ENCODE measurements around the gene KLK11.
"Not testable (repeated sequence)": the region's sequence is repeated elsewhere in the genome, so short reads cannot be mapped to it uniquely, and the experiment has no call there.

Gene KLK11

GRCh38 chr19:51002542-51003311, 23.7 kb downstream of the KLK11 start:
- DNase-seq: no peak

DNA sequence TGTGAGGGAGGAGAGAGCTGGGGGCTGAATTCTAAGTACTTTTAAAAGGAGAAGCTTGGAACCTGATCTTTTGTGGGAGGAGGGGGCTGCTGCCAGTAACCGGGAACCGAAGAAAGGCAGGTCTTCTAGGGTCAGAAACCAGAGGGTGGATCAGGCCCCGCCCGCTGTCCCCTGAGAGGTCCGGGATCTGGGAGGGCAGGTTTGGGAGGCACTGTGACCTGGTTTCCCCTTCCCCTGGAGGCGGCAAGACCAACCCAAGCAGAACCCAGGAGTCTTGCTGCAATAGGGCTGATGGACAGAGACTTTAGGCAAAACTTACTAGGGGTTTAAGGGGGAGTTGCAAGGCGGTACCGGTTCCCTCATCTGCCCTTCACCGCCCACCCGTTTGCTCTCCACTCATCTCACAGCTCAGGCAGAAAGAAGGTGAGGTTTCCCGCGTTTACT, 24.3 kb downstream of the KLK11 start:
- DNase-seq: no peak

DNA sequence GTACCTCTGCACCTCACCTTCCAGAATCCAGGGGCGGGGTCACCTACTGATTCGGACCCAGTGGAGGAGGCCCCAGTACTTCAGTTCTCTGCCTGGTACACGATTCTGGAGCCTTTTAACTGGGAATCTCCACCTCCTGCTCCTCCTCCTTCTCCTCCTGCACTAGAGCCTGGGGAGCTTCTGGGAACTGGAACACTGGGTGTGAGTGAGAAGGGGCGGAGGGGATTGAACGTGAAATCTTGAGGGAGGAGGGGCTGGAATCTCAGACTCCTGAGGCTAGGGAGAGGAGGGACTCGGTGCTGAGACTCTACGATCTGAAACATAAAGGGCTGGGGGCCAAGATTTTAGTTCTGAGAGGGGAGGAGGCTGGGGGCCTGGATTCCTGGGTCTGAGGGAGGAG, 24.9 kb downstream of the KLK11 start, which contains the start of gene KLK8:
Gene KLK8 (minus strand): TSS at position 90 of the 400 bp plus-strand sequence. CDS start 437 bp downstream, outside the sequence.
- no peak for DNase-seq

GRCh38 chr19:51000981-51001380, 25.4 kb downstream of the KLK11 start:
- no peak for DNase-seq

GRCh38 chr19:51000426-51000825, 26.0 kb downstream of the KLK11 start:
- no peak for DNase-seq

DNA sequence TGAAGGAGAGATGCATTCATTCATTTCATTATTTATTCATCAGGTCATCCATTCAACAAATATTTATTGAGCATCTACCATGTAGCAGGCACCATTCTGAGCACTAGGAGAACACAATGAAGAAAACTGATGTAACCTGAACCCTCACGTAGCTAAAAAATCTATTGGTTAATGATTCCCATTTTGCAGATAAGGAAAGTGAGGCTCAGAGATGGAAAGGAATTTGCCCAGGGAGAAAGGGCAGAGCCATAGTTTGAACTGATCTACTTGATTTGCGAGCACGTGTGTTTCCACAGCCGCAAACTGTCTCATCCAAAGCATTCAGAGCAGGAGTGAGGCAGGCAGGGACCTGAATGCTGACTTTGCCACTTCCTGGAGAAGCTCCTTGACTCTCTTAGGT, 27.7 kb downstream of the KLK11 start:
- DNase-seq: no peak

DNA sequence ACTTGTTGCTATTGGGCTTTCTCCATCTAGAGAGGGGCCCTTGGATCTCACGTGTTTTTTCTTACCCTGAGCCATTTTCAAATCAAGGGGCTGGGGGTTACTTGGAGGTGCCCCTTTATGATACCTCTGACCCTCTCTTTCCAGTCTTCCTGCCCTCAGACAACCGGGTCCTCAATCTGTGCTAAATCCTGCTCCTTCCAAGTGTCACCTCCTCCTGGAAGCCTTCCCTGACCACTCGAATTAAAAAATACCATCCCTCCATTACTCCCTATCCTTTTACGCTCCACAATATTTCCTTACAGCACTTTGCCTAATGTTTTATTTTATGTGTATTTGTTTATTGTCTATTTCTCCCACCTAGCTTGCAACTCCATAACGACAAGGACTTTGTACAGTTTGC, 28.4 kb downstream of the KLK11 start:
- no peak for DNase-seq

DNA sequence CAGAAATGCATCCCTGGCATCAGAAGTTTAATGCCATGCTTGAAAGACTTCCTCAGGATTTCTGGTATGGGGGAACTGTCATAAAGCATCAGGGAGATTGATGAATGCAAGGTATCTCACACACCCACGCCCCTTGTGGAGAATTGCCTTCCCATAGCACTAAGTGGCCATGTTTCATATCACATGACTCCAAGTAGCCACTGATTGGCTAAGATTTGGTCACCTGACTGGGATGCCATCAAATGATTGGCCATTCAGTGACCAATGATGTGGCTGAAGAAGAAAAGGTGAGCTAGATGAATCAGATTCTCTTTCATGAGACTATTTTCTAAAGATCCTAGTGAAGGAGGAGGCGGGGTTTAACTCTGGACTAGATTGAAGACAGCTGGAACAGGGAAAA, 32.3 kb downstream of the KLK11 start:
- DNase-seq: no peak

DNA sequence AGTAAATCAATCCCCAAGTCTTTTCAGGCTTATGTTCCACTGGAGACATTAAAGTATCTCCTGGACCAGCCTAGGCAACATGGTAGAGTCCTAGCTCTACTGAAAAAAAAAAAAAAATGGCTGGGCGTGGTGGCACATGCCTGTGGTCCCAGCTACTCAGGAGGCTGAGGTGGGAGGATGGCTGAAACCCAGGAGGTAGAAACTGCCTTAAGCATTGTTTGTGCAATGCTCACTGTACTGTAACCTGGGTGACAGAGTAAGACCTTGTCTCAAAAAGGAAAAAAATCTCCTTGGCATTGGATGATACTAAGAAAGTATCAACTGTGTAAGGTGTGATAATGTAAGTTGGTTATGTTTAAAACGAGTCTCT, 33.8 kb downstream of the KLK11 start:
- DNase-seq: no peak

GRCh38 chr19:50984416-50984815, 42.0 kb downstream of the KLK11 start:
- not testable (repeated sequence) for DNase-seq

GRCh38 chr19:50983625-50984292, 42.7 kb downstream of the KLK11 start, which contains the start of gene KLK7:
TSS of gene KLK7 (minus strand) at chr19:50983917. CDS start at chr19:50982399, 1,518 bp downstream.
- DNase-seq: no peak

DNA sequence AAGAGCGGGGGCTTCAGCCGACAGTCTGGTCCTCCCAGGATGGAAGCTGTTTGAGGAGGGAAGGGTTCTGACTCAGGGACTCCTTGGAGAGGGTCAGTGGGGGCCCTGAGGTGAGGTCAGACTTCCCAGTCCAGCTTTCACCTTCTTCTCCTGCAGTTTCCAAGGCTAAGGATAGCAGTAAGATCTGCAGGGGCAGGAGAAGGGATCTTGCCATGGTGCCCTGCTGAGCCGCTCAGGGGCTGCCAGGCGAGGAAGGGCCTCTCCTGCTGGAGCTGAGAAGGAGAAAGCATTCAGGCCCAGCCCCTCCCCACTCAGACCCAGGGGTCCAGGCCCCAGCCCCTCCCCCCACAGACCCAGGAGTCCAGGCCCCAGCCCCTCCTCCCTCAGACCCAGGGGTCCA, 44.2 kb downstream of the KLK11 start:
- DNase-seq: no peak

- no peak for DNase-seq
These were observed 44.7 kb downstream of the KLK11 start for GRCh38 chr19:50981587-50982146.

- DNase-seq: no peak
These were observed 46.2 kb downstream of the KLK11 start for GRCh38 chr19:50980208-50980607.

DNA sequence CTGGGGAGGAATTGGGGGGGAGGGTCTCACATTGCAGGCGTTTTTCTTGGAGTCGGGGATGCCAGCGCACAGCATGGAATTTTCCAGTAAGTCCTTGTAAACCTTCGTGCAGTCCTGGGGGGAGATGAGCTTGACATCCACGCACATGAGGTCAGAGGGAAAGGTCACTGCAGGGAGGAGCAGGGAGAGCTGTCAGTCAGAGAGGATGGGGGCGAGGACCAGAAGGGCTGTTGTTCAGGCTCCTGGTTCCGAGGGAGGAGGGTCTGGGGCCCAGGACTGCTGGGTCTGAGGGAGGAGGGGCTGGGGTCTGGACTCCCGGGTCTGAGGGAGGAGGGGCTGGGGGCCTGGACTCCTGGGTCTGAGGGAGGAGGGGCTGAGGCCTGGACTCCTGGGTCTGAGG, 46.7 kb downstream of the KLK11 start:
- DNase-seq: no peak

GRCh38 chr19:50978772-50979390, 47.5 kb downstream of the KLK11 start:
- DNase-seq: no peak

DNA sequence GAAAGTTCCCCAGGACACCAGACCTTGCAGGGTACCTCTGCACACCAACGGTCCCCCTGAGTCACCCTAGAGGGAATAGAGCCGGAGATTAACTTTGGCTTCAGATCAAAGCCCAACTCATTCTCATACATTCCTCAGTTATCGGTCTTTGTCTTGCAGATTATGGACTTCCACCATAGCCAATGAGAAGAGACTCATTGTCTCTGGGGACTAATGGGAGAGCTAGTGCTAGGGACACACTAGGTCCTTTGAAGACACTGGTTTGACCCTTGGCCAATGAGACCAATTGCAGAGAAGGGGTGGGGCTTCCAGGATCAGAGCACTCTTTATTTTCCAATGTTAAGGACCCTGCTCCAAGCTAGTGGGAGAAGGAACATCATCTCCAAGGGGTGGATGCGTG, 48.8 kb downstream of the KLK11 start:
- DNase-seq: no peak

DNA sequence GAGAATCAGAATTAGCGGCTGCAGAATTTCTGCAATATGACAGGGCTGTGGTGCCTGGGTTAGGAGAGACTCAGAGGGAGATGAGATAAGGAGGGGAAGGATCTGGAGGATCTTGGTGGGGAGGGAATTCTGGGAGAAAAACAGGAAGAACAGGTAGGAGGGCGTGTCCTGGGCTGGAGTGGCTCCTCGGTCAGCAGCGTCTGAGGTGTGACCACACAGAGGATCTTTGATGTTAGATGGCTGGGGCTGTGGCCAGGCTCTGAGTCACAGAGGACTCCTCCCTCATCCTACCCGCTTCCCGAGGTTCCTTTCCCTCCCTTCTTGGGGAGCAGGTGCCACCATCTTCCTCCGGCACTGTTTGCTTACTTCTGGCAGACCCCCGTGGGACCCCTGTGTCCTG, 50.6 kb downstream of the KLK11 start:
- DNase-seq: no peak

GRCh38 chr19:50974702-50975556, 51.5 kb downstream of the KLK11 start:
- no peak for DNase-seq

- DNase-seq: no peak
These were observed 53.5 kb downstream of the KLK11 start for GRCh38 chr19:50972795-50973376.

Measured in cerebellar nuclear complex (tissue), 1 donor.